ENCODE measurements around the gene RAB21.
"Not testable (repeated sequence)": the region's sequence is repeated elsewhere in the genome, so short reads cannot be mapped to it uniquely, and the experiment has no call there.

RAB21 gene

GRCh38 chr12:71797531-71797930 lies 42.9 kb downstream of the RAB21 start:
- no peak for DNase-seq (ENCODE audit: low read depth in 2 of 2)

GRCh38 chr12:71799106-71799505 lies 44.4 kb downstream of the RAB21 start:
- no peak for DNase-seq (ENCODE audit: low read depth in 2 of 2)

GRCh38 chr12:71800177-71800576 lies 45.5 kb downstream of the RAB21 start:
- DNase-seq (ENCODE audit: low read depth in 2 of 2), result no peak

GRCh38 chr12:71804505-71804904 lies 49.8 kb downstream of the RAB21 start:
- no peak for DNase-seq (ENCODE audit: low read depth in 2 of 2)

- DNase-seq (ENCODE audit: low read depth in 2 of 2), result no peak
These were observed 56.3 kb downstream of the RAB21 start for GRCh38 chr12:71810921-71811320.

GRCh38 chr12:71815242-71815641 lies 60.6 kb downstream of the RAB21 start:
- DNase-seq (ENCODE audit: low read depth in 2 of 2), result not testable (repeated sequence)

GRCh38 chr12:71822088-71822487 lies 67.4 kb downstream of the RAB21 start:
- DNase-seq (ENCODE audit: low read depth in 2 of 2), result not testable (repeated sequence)

- no peak for DNase-seq (ENCODE audit: low read depth in 2 of 2)
These were observed 74.2 kb downstream of the RAB21 start for GRCh38 chr12:71828813-71829212.

GRCh38 chr12:71837356-71837755 lies 82.7 kb downstream of the RAB21 start:
- no peak for DNase-seq (ENCODE audit: low read depth in 2 of 2)

- DNase-seq (ENCODE audit: low read depth in 2 of 2), result no peak
These were observed 83.6 kb downstream of the RAB21 start for GRCh38 chr12:71838231-71838630.

- DNase-seq (ENCODE audit: low read depth in 2 of 2), result no peak
These were observed 84.0 kb downstream of the RAB21 start for GRCh38 chr12:71838676-71839075.

- DNase-seq (ENCODE audit: low read depth in 2 of 2), result no peak
These were observed 85.7 kb downstream of the RAB21 start for GRCh38 chr12:71840231-71840847.

- DNase-seq (ENCODE audit: low read depth in 2 of 2), result no peak
These were observed 91.8 kb downstream of the RAB21 start for GRCh38 chr12:71846322-71846940.

- no peak for DNase-seq (ENCODE audit: low read depth in 2 of 2)
These were observed 93.5 kb downstream of the RAB21 start for GRCh38 chr12:71848212-71848611.

GRCh38 chr12:71849109-71849851 lies 94.6 kb downstream of the RAB21 start:
- no peak for DNase-seq (ENCODE audit: low read depth in 2 of 2)

All from stimulated activated CD8-positive, alpha-beta memory T cell treated with anti-CD3 and anti-CD28 coated beads, Interleukin-2, amount 100 ng/mL, for 48 hours (primary cell).